ENCODE data around the gene RIOK2. TPM values are rescaled to one million over a fixed set of nuclear protein-coding genes. Genes with fewer than 3 reads are reported as not detected.

Gene RIOK2
- total and polyA plus RNA-seq, 2 of the 8 experiments (the other 6 are each of a cell fraction or from before 2014, with no cell fraction given), result 5.4 to 35.0 TPM

GRCh38 chr5:97157689-97158088 is 25.4 kb downstream of the RIOK2 start (continued):
- TF ChIP-seq SP1 (IDR thresholded peaks at IDR 0.05; ENCODE audit: low read depth, low read length) (no peak), PHF8 (conservative IDR thresholded peaks at IDR 0.05; ENCODE audit: low read depth, low read length) (no peak), MAX (IDR thresholded peaks at IDR 0.05) (no peak), YY1 (IDR thresholded peaks at IDR 0.05; ENCODE audit: low read depth, low read length) (no peak), SRF (IDR thresholded peaks at IDR 0.05; ENCODE audit: low read depth, low read length) (no peak)
